Calu3 (cell line): ENCODE measurements around the gene BRF1. TPM values are rescaled to one million over a fixed set of nuclear protein-coding genes. Genes with fewer than 3 reads are reported as not detected.

Experiments
- BruUV-seq: library from RNA; stranded (reverse); fragments of 400-500 nt; replicated peaks from 2 replicates; lab custom pipeline; 2021; lab: Mats Ljungman, UMichigan
- CTCF ChIA-PET: fragments of 300-600 bp; sonication (Branson Sonifier 250); formaldehyde crosslinking; loops from one replicate; lab custom pipeline; 2022; ENCODE audit warnings: antibody characterized with exemption; lab: Charles Lee
- DNase-seq: peaks from one replicate; pipeline ENCODE4 v3.0.0; 2022
- H3K27ac Mint-ChIP-seq: one replicate; pipeline ENCODE4 v1.8.0; 2022; ENCODE audit warnings: mixed read lengths; ENCODE audit not compliant: unreplicated experiment
- H3K27me3 Mint-ChIP-seq: one replicate; pipeline ENCODE4 v1.8.0; 2022; ENCODE audit warnings: mixed read lengths; ENCODE audit not compliant: unreplicated experiment
- H3K36me3 Mint-ChIP-seq: one replicate; pipeline ENCODE4 v1.8.0; 2022; ENCODE audit warnings: mild to moderate bottlenecking, moderate library complexity, mixed read lengths; ENCODE audit not compliant: insufficient read depth, unreplicated experiment
- H3K4me1 Mint-ChIP-seq: one replicate; pipeline ENCODE4 v1.8.0; 2022; ENCODE audit warnings: mild to moderate bottlenecking, low read depth, mixed read lengths; ENCODE audit not compliant: unreplicated experiment
- H3K4me3 Mint-ChIP-seq: one replicate; pipeline ENCODE4 v1.8.0; 2022; ENCODE audit warnings: mild to moderate bottlenecking, low read depth, moderate library complexity, mixed read lengths; ENCODE audit not compliant: unreplicated experiment
- H3K9me3 Mint-ChIP-seq: one replicate; pipeline ENCODE4 v1.8.0; 2022; ENCODE audit warnings: low read depth, mixed read lengths; ENCODE audit not compliant: unreplicated experiment
- CTCF ChIP-seq: fragments of 200-600 bp; IDR thresholded peaks from one replicate; pipeline ENCODE4 v1.8.0; 2022; ENCODE audit warnings: antibody characterized with exemption; ENCODE audit not compliant: unreplicated experiment
- intact Hi-C: fragments of 100-400 bp; cut with micrococcal nuclease; formaldehyde crosslinking; loops from one replicate; pipeline ENCODE4 v1.10.0; 2022; ENCODE audit not compliant: unreplicated experiment
- total RNA-seq: library from RNA; stranded (reverse); gene quantifications from 2 replicates; pipeline ENCODE4 v1.2.3, GENCODE V29; 2022

Gene BRF1
- total RNA-seq, 1 experiment from 2014 or later, result 38.4 TPM

GRCh38 chr14:105343194-105343593 is 42.4 kb upstream of the BRF1 start:
- no peak for DNase-seq
- Mint-ChIP-seq H3K27ac (no peak overlapping the region), H3K9me3 (no peaks in the 10 kb centered on the region), H3K4me3 (no peak overlapping the region), H3K4me1 (no peaks in the 10 kb centered on the region), H3K36me3 (no peaks in the 10 kb centered on the region), H3K27me3 (no peaks in the 10 kb centered on the region)
- intact Hi-C loops, result no loop called here
- BruUV-seq, result no TSS peak
- TF ChIP-seq CTCF, result no peak
- CTCF ChIA-PET, result interaction anchor here (0.6 kb wide), 2 partner anchors 173 to 226 kb away, joined by 3 to 5 read pairs; no protein-coding TSS in a partner anchor

GRCh38 chr14:105340821-105341733 is 40.3 kb upstream of the BRF1 start:
- Mint-ChIP-seq H3K27ac (no peak overlapping the region), H3K36me3 (no peaks in the 10 kb centered on the region), H3K4me3 (no peak overlapping the region), H3K9me3 (no peaks in the 10 kb centered on the region), H3K4me1 (no peaks in the 10 kb centered on the region), H3K27me3 (no peaks in the 10 kb centered on the region)
- CTCF ChIA-PET, result no interaction called here
- no peak for DNase-seq
- BruUV-seq, result no TSS peak
- no peak for TF ChIP-seq CTCF
- intact Hi-C loops, result no loop called here

- H3K27me3 Mint-ChIP-seq, result no peaks in the 10 kb centered on the region
- no peak overlapping the region for H3K27ac Mint-ChIP-seq
These were observed 37.4 kb upstream of the BRF1 start for GRCh38 chr14:105337966-105338741.

More at GRCh38 chr14:105337966-105338741, 37.4 kb upstream of the BRF1 start:
- no peaks in the 10 kb centered on the region for H3K9me3 Mint-ChIP-seq
- no peak for DNase-seq
- BruUV-seq, result no TSS peak
- TF ChIP-seq CTCF, result no peak
- no peaks in the 10 kb centered on the region for H3K4me1 Mint-ChIP-seq
- intact Hi-C loops, result no loop called here
- CTCF ChIA-PET, result no interaction called here
- H3K4me3 Mint-ChIP-seq, result no peak overlapping the region
- H3K36me3 Mint-ChIP-seq, result no peaks in the 10 kb centered on the region
